ENCODE results near the gene FBXW8.
A peak's percentile ranks its signal among the peaks of the same experiment; 100 is the strongest.

FBXW8 gene

GRCh38 chr12:116955382-116956021 lies 44.8 kb downstream of the FBXW8 start (continued):
- TF ChIP-seq PRDM10 (tag by site-specific recombination; IDR thresholded peaks at IDR 0.05) (peak; percentile 19; the same call in 1 of the 2 replicates), IKZF3 (tag by site-specific recombination; IDR thresholded peaks at IDR 0.05) (peak; percentile 20; the same call in 1 of the 2 replicates), ZIC2 (tag by site-specific recombination; IDR thresholded peaks at IDR 0.05) (no peak), GLI2 (tag by site-specific recombination; IDR thresholded peaks at IDR 0.05; ENCODE audit: borderline replicate concordance, low read depth) (no peak), ZNF473 (tag by site-specific recombination; IDR thresholded peaks at IDR 0.05) (no peak), ZNF292 (tag by site-specific recombination; IDR thresholded peaks at IDR 0.05; ENCODE audit: borderline replicate concordance, low read depth) (no peak), ZNF24 (tag by site-specific recombination; IDR thresholded peaks at IDR 0.05) (no peak), ZNF121 (tag by site-specific recombination; IDR thresholded peaks at IDR 0.05) (no peak), KLF8 (tag by site-specific recombination; IDR thresholded peaks at IDR 0.05) (no peak), ZNF704 (tag by site-specific recombination; IDR thresholded peaks at IDR 0.05) (no peak), ZNF692 (tag by site-specific recombination; IDR thresholded peaks at IDR 0.05) (no peak; the same call in 1 of the 2 replicates), ZNF214 (tag by site-specific recombination; IDR thresholded peaks at IDR 0.05; ENCODE audit: borderline replicate concordance) (no peak), MYNN (tag by site-specific recombination; IDR thresholded peaks at IDR 0.05; ENCODE audit: borderline replicate concordance) (no peak), FEZF1 (tag by site-specific recombination; IDR thresholded peaks at IDR 0.05) (0 out of 2 replicates have a peak, but pooled peaks have one; percentile 27), SCRT1 (tag by site-specific recombination; IDR thresholded peaks at IDR 0.05; ENCODE audit: borderline replicate concordance) (no peak), WT1 (tag by site-specific recombination; IDR thresholded peaks at IDR 0.05) (no peak), RBAK (tag by site-specific recombination; IDR thresholded peaks at IDR 0.05) (no peak), SP3 (tag by site-specific recombination; IDR thresholded peaks at IDR 0.05) (no peak), ZSCAN18 (tag by site-specific recombination; IDR thresholded peaks at IDR 0.05) (no peak), ZNF600 (tag by site-specific recombination; IDR thresholded peaks at IDR 0.05) (no peak), ZFP3 (tag by site-specific recombination; IDR thresholded peaks at IDR 0.05; ENCODE audit: low read depth) (no peak), ZNF169 (tag by site-specific recombination; IDR thresholded peaks at IDR 0.05) (no peak), ZNF416 (tag by site-specific recombination; IDR thresholded peaks at IDR 0.05) (no peak), SP7 (tag by site-specific recombination; IDR thresholded peaks at IDR 0.05) (0 out of 2 replicates have a peak, but pooled peaks have one; percentile 23), ZNF280C (tag by site-specific recombination; IDR thresholded peaks at IDR 0.05) (no peak), ZNF37A (tag by site-specific recombination; IDR thresholded peaks at IDR 0.05) (no peak), ZNF629 (tag by site-specific recombination; IDR thresholded peaks at IDR 0.05) (peak; percentile 92), ZNF561 (tag by site-specific recombination; IDR thresholded peaks at IDR 0.05; ENCODE audit: borderline replicate concordance) (0 out of 2 replicates have a peak, but pooled peaks have one; percentile 34), ZNF639 (tag by site-specific recombination; IDR thresholded peaks at IDR 0.05) (no peak), ZNF776 (tag by site-specific recombination; IDR thresholded peaks at IDR 0.05; ENCODE audit: borderline replicate concordance) (no peak)
